Activated B cell treated with CpG ODN at 0.5 μM for 24 hours (primary cell): ENCODE measurements around the gene LRRC3. TPM values are rescaled to one million over a fixed set of nuclear protein-coding genes. Genes with fewer than 3 reads are reported as not detected.

Source experiments
- ATAC-seq: fragments of 200-7000 bp; cut with Tn5 transposase; one replicate; pipeline ENCODE4 v1.10.0; 2021; ENCODE audit warnings: low read depth, mild to moderate bottlenecking, moderate library complexity
- CTCF ChIA-PET: fragments of 350-600 bp; sonication (Branson Sonifier 250); formaldehyde crosslinking; loops from one replicate; lab custom pipeline; 2021; ENCODE audit warnings: antibody characterized with exemption; lab: Charles Lee
- POLR2A ChIA-PET: fragments of 350-600 bp; sonication (Branson Sonifier 250); formaldehyde crosslinking; loops from one replicate; lab custom pipeline; 2021; ENCODE audit warnings: antibody characterized with exemption; lab: Charles Lee
- DNase-seq: peaks from one replicate; pipeline ENCODE4 v3.0.0; 2022
- H3K27ac Mint-ChIP-seq: one replicate; pipeline ENCODE4 v1.8.0; 2020; ENCODE audit warnings: mixed read lengths
- H3K27me3 Mint-ChIP-seq: one replicate; pipeline ENCODE4 v1.8.0; 2021; ENCODE audit warnings: mixed read lengths
- H3K36me3 Mint-ChIP-seq: one replicate; pipeline ENCODE4 v1.8.0; 2021; ENCODE audit warnings: low read depth, mixed read lengths
- H3K4me1 Mint-ChIP-seq: one replicate; pipeline ENCODE4 v1.8.0; 2021; ENCODE audit warnings: mixed read lengths
- H3K4me3 Mint-ChIP-seq: one replicate; pipeline ENCODE4 v1.8.0; 2020; ENCODE audit warnings: mild to moderate bottlenecking, mixed read lengths
- H3K9me3 Mint-ChIP-seq: one replicate; pipeline ENCODE4 v1.8.0; 2020; ENCODE audit warnings: mixed read lengths
- CTCF ChIP-seq: fragments of 200-600 bp; IDR thresholded peaks from one replicate; pipeline ENCODE4 v1.8.0; 2022; ENCODE audit warnings: antibody characterized with exemption, mild to moderate bottlenecking
- intact Hi-C: fragments of 100-400 bp; cut with micrococcal nuclease; formaldehyde crosslinking; loops from one replicate; pipeline ENCODE4 v1.15.1; 2024
- total RNA-seq: library from RNA; stranded (reverse); gene quantifications from 2 replicates; pipeline ENCODE4 v1.2.3, GENCODE V29; 2022

Gene LRRC3
- total RNA-seq, 1 donor from 2014 or later: 1.00 TPM

GRCh38 chr21:44436111-44436611 is 19.1 kb upstream of the LRRC3 start:
- DNase-seq (no peak), ATAC-seq (no peak)
- H3K27me3 Mint-ChIP-seq: no peaks in the 10 kb centered on the region
- H3K27ac Mint-ChIP-seq: no peak overlapping the region
- no peak overlapping the region for H3K4me3 Mint-ChIP-seq
- ChIA-PET POLR2A (no interaction called here), CTCF (no interaction called here)
- no peaks in the 10 kb centered on the region for H3K4me1 Mint-ChIP-seq
- H3K36me3 Mint-ChIP-seq: peaks cover 4% of the 10 kb centered on the region
- H3K9me3 Mint-ChIP-seq: peaks cover 2% of the 10 kb centered on the region
- intact Hi-C loops: no loop called here
- TF ChIP-seq CTCF: no peak

GRCh38 chr21:44436958-44437357 is 18.4 kb upstream of the LRRC3 start:
- Mint-ChIP-seq H3K4me3 (no peak overlapping the region), H3K36me3 (peaks cover 4% of the 10 kb centered on the region), H3K4me1 (no peaks in the 10 kb centered on the region), H3K27ac (no peak overlapping the region), H3K27me3 (no peaks in the 10 kb centered on the region), H3K9me3 (no peaks in the 10 kb centered on the region)
- ChIA-PET CTCF (no interaction called here), POLR2A (no interaction called here)
- DNase-seq (no peak), ATAC-seq (no peak)
- intact Hi-C loops: no loop called here
- TF ChIP-seq CTCF: no peak

DNA sequence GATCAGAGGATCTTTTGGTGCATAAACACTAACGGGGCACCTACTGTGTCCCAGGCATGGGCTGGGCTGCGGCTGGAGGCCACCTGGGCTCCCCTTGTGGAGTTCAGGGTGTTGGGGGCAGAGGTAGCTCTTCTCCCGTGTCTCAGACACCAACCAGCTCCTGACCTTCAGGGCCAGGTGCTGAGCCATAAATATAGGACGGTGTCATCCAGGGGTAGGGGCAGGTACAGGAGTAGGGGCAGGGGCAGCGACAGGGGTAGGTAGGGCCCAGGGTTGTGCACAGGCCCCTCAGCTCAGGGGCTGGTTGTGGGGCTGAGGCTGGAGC is 18.0 kb upstream of the LRRC3 start:
- DNase-seq (no peak), ATAC-seq (no peak)
- ChIA-PET POLR2A (no interaction called here), CTCF (no interaction called here)
- no peak for TF ChIP-seq CTCF
- intact Hi-C loops: no loop called here
- H3K4me1 Mint-ChIP-seq: no peaks in the 10 kb centered on the region
- H3K36me3 Mint-ChIP-seq: peaks cover 4% of the 10 kb centered on the region
- H3K9me3 Mint-ChIP-seq: no peaks in the 10 kb centered on the region
- H3K27ac Mint-ChIP-seq: no peak overlapping the region
- H3K4me3 Mint-ChIP-seq: no peak overlapping the region
- H3K27me3 Mint-ChIP-seq: no peaks in the 10 kb centered on the region

DNA sequence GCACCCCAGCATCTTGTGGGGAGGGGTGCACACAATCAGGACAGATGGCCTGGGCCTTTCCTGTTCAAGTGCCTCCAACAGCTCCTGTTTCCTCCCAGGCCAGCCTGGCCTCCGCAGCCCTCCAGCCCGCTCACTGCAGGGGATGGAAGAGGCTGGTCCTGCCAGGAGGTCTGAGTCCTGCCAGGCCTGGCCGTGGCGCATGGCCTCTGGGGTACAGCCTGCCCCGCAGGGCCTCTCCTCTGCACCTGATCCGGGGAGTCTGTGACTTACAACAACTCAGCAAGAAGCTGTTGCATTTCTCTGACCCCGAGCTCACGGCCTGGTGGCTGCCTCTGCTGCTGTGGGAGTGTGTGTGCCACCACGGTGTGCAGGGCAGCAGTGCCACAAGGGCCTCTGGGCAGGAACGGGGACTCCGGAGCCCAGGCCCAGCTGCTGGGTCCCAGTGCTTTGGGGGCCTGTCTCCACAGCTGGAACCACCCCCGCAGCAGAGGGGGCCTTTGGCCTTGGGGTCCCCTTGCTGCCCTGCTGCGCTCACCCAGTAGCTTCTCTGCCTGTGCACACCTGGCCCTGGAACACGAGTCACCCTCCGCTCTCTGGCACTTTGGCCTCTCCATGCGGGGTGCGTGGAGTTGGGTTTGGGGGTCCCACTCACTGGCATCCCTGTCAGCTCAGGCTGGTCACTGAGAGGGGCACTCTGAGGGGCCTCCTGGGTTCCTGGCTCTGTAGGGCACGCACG is 17.4 kb upstream of the LRRC3 start:
- ChIA-PET POLR2A (no interaction called here), CTCF (no interaction called here)
- intact Hi-C loops: no loop called here
- no peaks in the 10 kb centered on the region for H3K4me1 Mint-ChIP-seq
- H3K36me3 Mint-ChIP-seq: peaks cover 4% of the 10 kb centered on the region
- H3K9me3 Mint-ChIP-seq: no peaks in the 10 kb centered on the region
- TF ChIP-seq CTCF: no peak
- no peak overlapping the region for H3K27ac Mint-ChIP-seq
- DNase-seq (no peak), ATAC-seq (no peak)
- no peaks in the 10 kb centered on the region for H3K27me3 Mint-ChIP-seq
- no peak overlapping the region for H3K4me3 Mint-ChIP-seq

DNA sequence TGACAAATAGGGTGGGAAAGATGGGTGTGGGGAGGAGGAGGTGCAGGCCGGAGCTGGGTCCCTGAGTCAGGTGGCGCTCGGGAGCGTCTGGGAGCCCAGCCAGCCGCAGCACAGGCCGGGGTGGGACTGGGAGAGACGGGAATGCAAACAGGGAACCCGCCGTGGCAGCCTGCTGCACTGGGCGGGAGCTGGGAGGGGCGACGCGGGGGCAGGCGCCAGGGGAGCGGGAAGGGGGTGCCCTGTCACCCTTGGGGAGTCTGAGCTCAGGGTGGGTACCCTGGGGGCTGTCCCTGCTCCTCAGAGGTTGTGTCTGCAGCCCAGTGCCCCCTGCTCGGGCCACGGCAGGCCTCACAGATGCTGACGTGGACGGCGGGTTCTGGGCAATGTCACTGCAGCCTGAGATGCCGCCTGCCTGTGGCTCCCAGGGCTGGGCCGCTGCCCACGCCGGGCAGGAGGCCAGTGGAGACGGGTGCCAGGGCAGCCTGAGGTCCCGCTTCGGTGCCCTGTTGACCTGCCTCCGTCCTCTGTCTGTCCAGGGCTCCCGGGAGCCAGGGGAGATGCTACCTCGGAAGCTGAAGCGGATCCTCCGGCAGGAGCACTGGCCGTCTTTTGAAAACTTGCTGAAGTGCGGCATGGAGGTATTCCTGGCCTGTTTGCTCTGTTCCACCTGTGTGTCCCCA is 16.6 kb upstream of the LRRC3 start:
- Mint-ChIP-seq H3K36me3 (peaks cover 4% of the 10 kb centered on the region), H3K4me1 (no peaks in the 10 kb centered on the region), H3K27me3 (no peaks in the 10 kb centered on the region), H3K9me3 (no peaks in the 10 kb centered on the region), H3K27ac (no peak overlapping the region), H3K4me3 (no peak overlapping the region)
- no peak for ATAC-seq
- DNase-seq: no peak
- TF ChIP-seq CTCF: no peak
- intact Hi-C loops: no loop called here
- POLR2A ChIA-PET: no interaction called here
- CTCF ChIA-PET: no interaction called here
